ENCODE data around the gene CFAP92.

DNA sequence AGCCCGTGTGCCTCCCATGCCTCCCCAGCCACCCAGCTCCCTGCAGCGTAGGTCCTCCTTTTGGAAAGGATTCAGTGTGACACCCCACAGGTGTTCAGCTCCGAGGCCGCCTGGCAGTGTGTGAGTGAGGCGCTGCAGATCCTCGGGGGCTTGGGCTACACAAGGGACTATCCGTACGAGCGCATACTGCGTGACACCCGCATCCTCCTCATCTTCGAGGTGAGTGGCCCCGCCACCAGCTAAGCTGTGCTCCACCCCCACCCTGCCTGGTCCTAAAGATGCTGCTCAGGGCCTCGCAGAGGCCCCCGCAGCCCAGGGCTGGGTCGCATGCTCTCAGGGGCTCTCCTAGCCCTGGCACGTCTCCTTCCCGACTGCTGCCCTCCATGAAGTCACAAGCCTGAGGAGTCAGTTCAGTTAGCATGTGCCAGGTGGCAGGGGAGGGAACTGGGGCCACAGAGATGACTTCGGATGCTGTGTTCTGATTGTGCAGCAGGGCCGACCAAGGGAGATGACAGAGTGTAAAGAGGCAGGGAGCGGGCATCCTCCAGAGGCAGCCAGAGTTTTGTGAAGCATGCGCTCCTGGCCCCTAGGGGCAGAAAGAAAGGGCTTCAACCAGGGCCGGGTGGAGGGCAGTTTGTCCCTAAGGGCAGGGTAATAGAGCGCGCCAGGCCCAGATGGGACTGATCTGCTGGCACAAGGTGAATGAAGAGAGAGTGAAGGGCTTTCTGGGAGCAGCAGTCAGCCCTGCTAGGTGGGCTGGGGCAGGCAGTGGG lies 87.7 kb downstream of the CFAP92 start:
- TF ChIP-seq, protein P1, sequence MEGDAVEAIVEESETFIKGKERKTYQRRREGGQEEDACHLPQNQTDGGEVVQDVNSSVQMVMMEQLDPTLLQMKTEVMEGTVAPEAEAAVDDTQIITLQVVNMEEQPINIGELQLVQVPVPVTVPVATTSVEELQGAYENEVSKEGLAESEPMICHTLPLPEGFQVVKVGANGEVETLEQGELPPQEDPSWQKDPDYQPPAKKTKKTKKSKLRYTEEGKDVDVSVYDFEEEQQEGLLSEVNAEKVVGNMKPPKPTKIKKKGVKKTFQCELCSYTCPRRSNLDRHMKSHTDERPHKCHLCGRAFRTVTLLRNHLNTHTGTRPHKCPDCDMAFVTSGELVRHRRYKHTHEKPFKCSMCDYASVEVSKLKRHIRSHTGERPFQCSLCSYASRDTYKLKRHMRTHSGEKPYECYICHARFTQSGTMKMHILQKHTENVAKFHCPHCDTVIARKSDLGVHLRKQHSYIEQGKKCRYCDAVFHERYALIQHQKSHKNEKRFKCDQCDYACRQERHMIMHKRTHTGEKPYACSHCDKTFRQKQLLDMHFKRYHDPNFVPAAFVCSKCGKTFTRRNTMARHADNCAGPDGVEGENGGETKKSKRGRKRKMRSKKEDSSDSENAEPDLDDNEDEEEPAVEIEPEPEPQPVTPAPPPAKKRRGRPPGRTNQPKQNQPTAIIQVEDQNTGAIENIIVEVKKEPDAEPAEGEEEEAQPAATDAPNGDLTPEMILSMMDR (IDR thresholded peaks at IDR 0.05; ENCODE audit: insufficient read depth, low read depth, low read length): no peak
- no peak for TF ChIP-seq EZH2 (IDR thresholded peaks at IDR 0.05; ENCODE audit: insufficient read depth, low read length)
